IMR-90 (cell line): ENCODE data around the gene ZNF273. TPM values are rescaled to one million over a fixed set of nuclear protein-coding genes. Genes with fewer than 3 reads are reported as not detected.

ENCODE experiments used
- ATAC-seq: fragments of 200-7000 bp; cut with Tn5 transposase; 2 replicates; pipeline ENCODE4 v1.9.1; 2020; ENCODE audit warnings: low read depth, mild to moderate bottlenecking, moderate library complexity
- BruUV-seq: library from RNA; stranded (reverse); fragments of 400-500 nt; replicated peaks from 2 replicates; lab custom pipeline; 2021; lab: Mats Ljungman, UMichigan
- CTCF ChIA-PET: fragments of 300-600 bp; formaldehyde crosslinking; extraction: SDS; loops from one replicate; lab custom pipeline; 2021; ENCODE audit warnings: antibody characterized with exemption; lab: Yijun Ruan, JAX
- POLR2A ChIA-PET: fragments of 300-600 bp; sonication (Branson Sonifier 250); formaldehyde crosslinking; loops from one replicate; lab custom pipeline; 2022; ENCODE audit warnings: antibody characterized with exemption; ENCODE audit not compliant: unreplicated experiment; lab: Charles Lee
- DNase-seq: peaks from one replicate; pipeline ENCODE4 v3.0.0; 2013
- H2AFZ ChIP-seq: replicated peaks from 2 replicates; pipeline ENCODE3; 2013; ENCODE audit warnings: low read length, mild to moderate bottlenecking; ENCODE audit not compliant: poor library complexity
- H2AK5ac ChIP-seq: 2 replicates; pipeline ENCODE4 v1.6.1; 2013; ENCODE audit warnings: low read depth, low read length, inconsistent platforms
- H2AK9ac ChIP-seq: replicated peaks from 2 replicates; pipeline ENCODE3; 2013; ENCODE audit warnings: mild to moderate bottlenecking, low read depth, low read length, moderate library complexity; ENCODE audit not compliant: poor library complexity
- H2BK120ac ChIP-seq: 2 replicates; pipeline ENCODE4 v1.6.1; 2013; ENCODE audit warnings: low read depth, low read length, inconsistent platforms
- H2BK15ac ChIP-seq: 3 replicates; pipeline ENCODE4 v1.6.1; 2013; ENCODE audit warnings: low read depth, low read length, inconsistent platforms
- H2BK20ac ChIP-seq: 2 replicates; pipeline ENCODE4 v1.6.1; 2013; ENCODE audit warnings: low read depth, mild to moderate bottlenecking, inconsistent platforms, low read length, moderate library complexity
- H2BK5ac ChIP-seq: 2 replicates; pipeline ENCODE4 v1.6.1; 2013; ENCODE audit warnings: mild to moderate bottlenecking, low read depth, low read length, inconsistent platforms; ENCODE audit not compliant: poor library complexity, severe bottlenecking
- H3K14ac ChIP-seq: replicated peaks from 2 replicates; pipeline ENCODE4 v1.6.1; 2013; ENCODE audit warnings: low read depth, low read length, inconsistent platforms
- H3K18ac ChIP-seq: 2 replicates; pipeline ENCODE4 v1.6.1; 2013; ENCODE audit warnings: low read depth, low read length, control low read depth
- H3K23ac ChIP-seq: 2 replicates; pipeline ENCODE4 v1.6.1; 2013; ENCODE audit warnings: low read depth, low read length, inconsistent platforms
- H3K27ac ChIP-seq: 2 replicates; pipeline ENCODE4 v1.5.1; 2013; ENCODE audit warnings: mild to moderate bottlenecking, control low read depth, low read length; ENCODE audit not compliant: insufficient read depth
- H3K27me3 ChIP-seq: 2 replicates; pipeline ENCODE4 v1.6.1; 2013; ENCODE audit warnings: low read length; ENCODE audit not compliant: control insufficient read depth, insufficient read depth
- H3K36me3 ChIP-seq: 2 replicates; pipeline ENCODE4 v1.6.1; 2013; ENCODE audit warnings: low read length, mixed read lengths; ENCODE audit not compliant: control insufficient read depth, insufficient read depth
- H3K4ac ChIP-seq: 2 replicates; pipeline ENCODE4 v1.6.1; 2013; ENCODE audit warnings: low read depth, low read length, inconsistent platforms
- H3K4me1 ChIP-seq: 2 replicates; pipeline ENCODE4 v1.6.1; 2013; ENCODE audit warnings: low read length, mixed read lengths; ENCODE audit not compliant: control insufficient read depth, insufficient read depth
- H3K4me2 ChIP-seq: 2 replicates; pipeline ENCODE4 v1.6.1; 2013; ENCODE audit warnings: low read depth, mild to moderate bottlenecking, control low read depth, low read length, moderate library complexity
- H3K4me3 ChIP-seq: 2 replicates; pipeline ENCODE4 v1.5.1; 2013; ENCODE audit warnings: low read depth, mild to moderate bottlenecking, control low read depth, low read length, moderate library complexity; ENCODE audit not compliant: insufficient read depth
- H3K56ac ChIP-seq: 2 replicates; pipeline ENCODE4 v1.6.1; 2013; ENCODE audit warnings: low read length, inconsistent platforms; ENCODE audit not compliant: insufficient read depth; ENCODE audit errors: extremely low read depth
- H3K79me1 ChIP-seq, 2 experiments: 2 replicates each; pipeline ENCODE4 v1.6.1; 2013; ENCODE audit warnings: low read length in 2 of 2, inconsistent platforms in 1 of 2, low read depth in 1 of 2
- H3K9ac ChIP-seq: 2 replicates; pipeline ENCODE4 v1.6.1; 2013; ENCODE audit warnings: low read depth, low read length, control low read depth
- H3K9me1 ChIP-seq: 2 replicates; pipeline ENCODE4 v1.6.1; 2013; ENCODE audit warnings: low read length, inconsistent platforms; ENCODE audit not compliant: insufficient read depth
- H3K9me3 ChIP-seq: 2 replicates; pipeline ENCODE4 v1.6.1; 2013; ENCODE audit warnings: low read length; ENCODE audit not compliant: control insufficient read depth, insufficient read depth
- H4K20me1 ChIP-seq: 2 replicates; pipeline ENCODE4 v1.6.1; 2013; ENCODE audit warnings: low read length, inconsistent platforms; ENCODE audit not compliant: insufficient read depth
- H4K5ac ChIP-seq: 2 replicates; pipeline ENCODE4 v1.6.1; 2013; ENCODE audit warnings: mild to moderate bottlenecking, low read depth, low read length, control low read depth
- H4K8ac ChIP-seq, 2 experiments: 2 replicates each; pipeline ENCODE4 v1.6.1; 2013; ENCODE audit warnings: low read depth in 2 of 2, low read length in 2 of 2, control low read depth in 1 of 2, inconsistent platforms in 1 of 2
- H4K91ac ChIP-seq: 2 replicates; pipeline ENCODE4 v1.6.1; 2013; ENCODE audit warnings: low read depth, low read length, inconsistent platforms; ENCODE audit not compliant: insufficient read depth
- BHLHE40 ChIP-seq: fragments of 150-350 bp; IDR thresholded peaks from 2 replicates; pipeline ENCODE4 v1.6.1; 2016; ENCODE audit warnings: mild to moderate bottlenecking, low read depth, low read length
- CHD1 ChIP-seq: IDR thresholded peaks from 2 replicates; pipeline ENCODE4 v1.6.1; 2012; ENCODE audit warnings: low read depth, low read length, improper control_type of control experiment
- FOS ChIP-seq: fragments of 150-350 bp; IDR thresholded peaks from 2 replicates; pipeline ENCODE4 v1.6.1; 2016; ENCODE audit warnings: low read depth, low read length
- MAFK ChIP-seq: IDR thresholded peaks from 2 replicates; pipeline ENCODE4 v1.6.1; 2012; ENCODE audit warnings: low read depth, low read length, improper control_type of control experiment
- MAZ ChIP-seq: IDR thresholded peaks from 2 replicates; pipeline ENCODE4 v1.6.1; 2012; ENCODE audit warnings: low read depth, mild to moderate bottlenecking, low read length, improper control_type of control experiment, moderate library complexity, borderline replicate concordance
- MXI1 ChIP-seq: IDR thresholded peaks from 2 replicates; pipeline ENCODE4 v1.6.1; 2012; ENCODE audit warnings: low read depth, mild to moderate bottlenecking, low read length, moderate library complexity, borderline replicate concordance
- NFE2L2 ChIP-seq: fragments of 150-350 bp; IDR thresholded peaks from 2 replicates; pipeline ENCODE4 v1.6.1; 2016; ENCODE audit warnings: low read depth, mild to moderate bottlenecking, low read length
- RCOR1 ChIP-seq: IDR thresholded peaks from 2 replicates; pipeline ENCODE4 v1.6.1; 2012; ENCODE audit warnings: mild to moderate bottlenecking, low read length, improper control_type of control experiment; ENCODE audit not compliant: insufficient replicate concordance
- RFX5 ChIP-seq: IDR thresholded peaks from 2 replicates; pipeline ENCODE4 v1.8.0; 2012; ENCODE audit warnings: low read depth, mild to moderate bottlenecking, low read length, moderate library complexity
- SMC3 ChIP-seq: fragments of 150-350 bp; IDR thresholded peaks from 2 replicates; pipeline ENCODE4 v1.6.1; 2016; ENCODE audit warnings: low read depth, mild to moderate bottlenecking, antibody characterized with exemption, low read length, moderate library complexity
- WGBS, 2 experiments: methylation state at CpG; one replicate each; pipeline versions ENCODE4 v1.1.5 to v1.1.7; 2013; ENCODE audit warnings: missing lambda C conversion rate in 2 of 2; ENCODE audit not compliant: insufficient read length in 1 of 2; ENCODE audit errors: extremely low coverage in 2 of 2; 5-methylcytosine and 5-hydroxymethylcytosine counted together
- dilution Hi-C: fragments of 300-500 bp; cut with HindIII; formaldehyde crosslinking; loops from one replicate; pipeline ENCODE4 v1.14.3; 2018; ENCODE audit warnings: low sequenced_read_pairs; ENCODE audit not compliant: unreplicated experiment
- in situ Hi-C: fragments of 300-500 bp; cut with MboI; formaldehyde crosslinking; loops from 3 replicates; pipeline ENCODE4 v1.14.3; 2019; ENCODE audit warnings: low sequenced_read_pairs, inconsistent platforms, mixed read lengths
- intact Hi-C: fragments of 100-400 bp; cut with micrococcal nuclease; formaldehyde crosslinking; loops from 2 replicates; pipeline ENCODE4 v1.10.0; 2022
- polyA plus RNA-seq, 3 experiments: library from polyadenylated mRNA; depleted of rRNA; stranded (reverse); fragments of >200 nt; gene quantifications; 2 replicates each; pipeline ENCODE4 v1.2.3, GENCODE V29; 2012; ENCODE audit warnings: low replicate concordance in 1 of 3
- total RNA-seq: library from RNA; depleted of rRNA; stranded (reverse); fragments of >200 nt; gene quantifications from 2 replicates; pipeline ENCODE4 v1.2.3, GENCODE V29; 2012
- TF ChIP-seq, protein P1 (sequence below): fragments of 150-350 bp; IDR thresholded peaks from 2 replicates; pipeline ENCODE4 v1.6.1; 2017; ENCODE audit warnings: mild to moderate bottlenecking, antibody characterized with exemption, low read length, low read depth
- TF ChIP-seq, protein P2 (sequence below): fragments of 150-350 bp; IDR thresholded peaks from 2 replicates; pipeline ENCODE4 v1.6.1; 2016; ENCODE audit warnings: low read depth, mild to moderate bottlenecking, low read length, moderate library complexity, borderline replicate concordance
- TF ChIP-seq, protein P3 (sequence below): conservative IDR thresholded peaks from 2 replicates; pipeline ENCODE4 v1.5.1; 2012; ENCODE audit warnings: mild to moderate bottlenecking, low read depth, low read length, improper control_type of control experiment

The ZNF273 gene
- total and polyA plus RNA-seq, 2 of the 4 experiments (the other 2 are of a cell fraction) = 1.5 to 2.7 TPM

DNA sequence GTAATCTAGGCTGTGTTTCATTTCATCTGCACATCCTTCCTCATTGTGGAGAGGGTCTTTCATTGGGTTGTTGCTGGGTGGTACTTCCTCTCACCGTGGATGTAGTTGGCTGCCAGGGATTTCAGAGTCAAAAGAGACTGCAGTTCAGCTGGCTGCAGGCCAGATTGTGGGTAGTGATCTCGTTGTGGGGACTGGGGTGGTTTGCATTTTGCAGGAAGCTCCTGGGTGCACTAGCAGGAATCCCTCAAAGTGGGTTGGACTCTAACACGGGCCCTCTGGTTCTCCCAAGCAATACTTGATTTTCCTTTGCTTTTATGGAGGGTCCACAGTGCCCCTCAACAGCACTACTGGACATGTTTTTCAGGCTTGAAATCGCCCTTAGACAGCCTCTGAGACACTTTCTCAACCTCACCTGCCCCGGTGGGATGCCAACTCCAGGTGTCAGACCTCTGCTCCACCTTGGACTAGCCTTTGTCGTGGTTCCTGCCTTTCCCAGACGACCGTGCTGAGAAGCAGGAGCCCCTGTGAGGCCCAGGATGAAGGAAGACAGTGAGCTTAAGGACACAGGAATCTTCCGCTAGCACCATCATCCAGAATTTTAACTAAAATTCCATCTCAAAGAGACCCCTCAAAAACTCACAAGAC, 23.9 kb upstream of the ZNF273 start:
- no TSS peak for BruUV-seq
- H3K4ac ChIP-seq = no peak overlapping the region
- TF ChIP-seq NFE2L2 (no peak), MXI1 (no peak), RCOR1 (no peak), BHLHE40 (no peak), MAZ (no peak), SMC3 (no peak), MAFK (no peak), FOS (no peak), CHD1 (no peak), RFX5 (no peak)
- TF ChIP-seq, protein P1, sequence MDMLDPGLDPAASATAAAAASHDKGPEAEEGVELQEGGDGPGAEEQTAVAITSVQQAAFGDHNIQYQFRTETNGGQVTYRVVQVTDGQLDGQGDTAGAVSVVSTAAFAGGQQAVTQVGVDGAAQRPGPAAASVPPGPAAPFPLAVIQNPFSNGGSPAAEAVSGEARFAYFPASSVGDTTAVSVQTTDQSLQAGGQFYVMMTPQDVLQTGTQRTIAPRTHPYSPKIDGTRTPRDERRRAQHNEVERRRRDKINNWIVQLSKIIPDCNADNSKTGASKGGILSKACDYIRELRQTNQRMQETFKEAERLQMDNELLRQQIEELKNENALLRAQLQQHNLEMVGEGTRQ = no peak
- TF ChIP-seq, protein P2, sequence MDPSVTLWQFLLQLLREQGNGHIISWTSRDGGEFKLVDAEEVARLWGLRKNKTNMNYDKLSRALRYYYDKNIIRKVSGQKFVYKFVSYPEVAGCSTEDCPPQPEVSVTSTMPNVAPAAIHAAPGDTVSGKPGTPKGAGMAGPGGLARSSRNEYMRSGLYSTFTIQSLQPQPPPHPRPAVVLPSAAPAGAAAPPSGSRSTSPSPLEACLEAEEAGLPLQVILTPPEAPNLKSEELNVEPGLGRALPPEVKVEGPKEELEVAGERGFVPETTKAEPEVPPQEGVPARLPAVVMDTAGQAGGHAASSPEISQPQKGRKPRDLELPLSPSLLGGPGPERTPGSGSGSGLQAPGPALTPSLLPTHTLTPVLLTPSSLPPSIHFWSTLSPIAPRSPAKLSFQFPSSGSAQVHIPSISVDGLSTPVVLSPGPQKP = no peak
- TF ChIP-seq, protein P3, sequence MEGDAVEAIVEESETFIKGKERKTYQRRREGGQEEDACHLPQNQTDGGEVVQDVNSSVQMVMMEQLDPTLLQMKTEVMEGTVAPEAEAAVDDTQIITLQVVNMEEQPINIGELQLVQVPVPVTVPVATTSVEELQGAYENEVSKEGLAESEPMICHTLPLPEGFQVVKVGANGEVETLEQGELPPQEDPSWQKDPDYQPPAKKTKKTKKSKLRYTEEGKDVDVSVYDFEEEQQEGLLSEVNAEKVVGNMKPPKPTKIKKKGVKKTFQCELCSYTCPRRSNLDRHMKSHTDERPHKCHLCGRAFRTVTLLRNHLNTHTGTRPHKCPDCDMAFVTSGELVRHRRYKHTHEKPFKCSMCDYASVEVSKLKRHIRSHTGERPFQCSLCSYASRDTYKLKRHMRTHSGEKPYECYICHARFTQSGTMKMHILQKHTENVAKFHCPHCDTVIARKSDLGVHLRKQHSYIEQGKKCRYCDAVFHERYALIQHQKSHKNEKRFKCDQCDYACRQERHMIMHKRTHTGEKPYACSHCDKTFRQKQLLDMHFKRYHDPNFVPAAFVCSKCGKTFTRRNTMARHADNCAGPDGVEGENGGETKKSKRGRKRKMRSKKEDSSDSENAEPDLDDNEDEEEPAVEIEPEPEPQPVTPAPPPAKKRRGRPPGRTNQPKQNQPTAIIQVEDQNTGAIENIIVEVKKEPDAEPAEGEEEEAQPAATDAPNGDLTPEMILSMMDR = no peak
- 46% methylated on average over 3 of the region's 9 CpGs; no CpG with 5 or more reads in 1 of the 2 experiments for WGBS, 2 experiments
- H3K18ac ChIP-seq = no peak overlapping the region
- in situ Hi-C loops (no loop called here), intact Hi-C loops (no loop called here), dilution Hi-C loops (no loop called here)
- H4K8ac ChIP-seq = no peak overlapping the region
- no peaks in the 10 kb centered on the region for H3K9me1 ChIP-seq
- H3K4me1 ChIP-seq = no peaks in the 10 kb centered on the region
- H2BK5ac ChIP-seq = no peak overlapping the region
- no peak overlapping the region for H3K23ac ChIP-seq
- H3K4me3 ChIP-seq = no peak overlapping the region
- no peak overlapping the region for H3K14ac ChIP-seq
- CTCF ChIA-PET = no interaction called here
- no peak overlapping the region for H4K91ac ChIP-seq
- no peak overlapping the region for H2BK20ac ChIP-seq
- H3K9ac ChIP-seq = no peak overlapping the region
- no peak overlapping the region for H2AK9ac ChIP-seq
- POLR2A ChIA-PET = no interaction called here
- no peak overlapping the region for H4K5ac ChIP-seq
- H3K36me3 ChIP-seq = no peaks in the 10 kb centered on the region
- H3K79me1 ChIP-seq = no peaks in the 10 kb centered on the region
- H4K20me1 ChIP-seq = no peaks in the 10 kb centered on the region
- DNase-seq (no peak), ATAC-seq (no peak)
- H2AFZ ChIP-seq = no peak overlapping the region
- H3K4me2 ChIP-seq = no peak overlapping the region
- H3K27ac ChIP-seq = no peak overlapping the region
- H2AK5ac ChIP-seq = no peak overlapping the region
- no peak overlapping the region for H3K56ac ChIP-seq
- H3K27me3 ChIP-seq = peaks cover 8% of the 10 kb centered on the region; the same call in 1 of the 2 replicates
- H2BK15ac ChIP-seq = no peak overlapping the region
- peaks cover 24% of the 10 kb centered on the region; the same call in 1 of the 2 replicates for H3K9me3 ChIP-seq
- no peak overlapping the region for H2BK120ac ChIP-seq
